ENCODE measurements around the gene SEMA4A.

- no peak for TF ChIP-seq HNF4G (IDR thresholded peaks at IDR 0.05)
- no peak for TF ChIP-seq CTCF (IDR thresholded peaks at IDR 0.05; ENCODE audit: low read depth, low read length, missing input control)
- TF ChIP-seq MAX (IDR thresholded peaks at IDR 0.05), result no peak
- TF ChIP-seq RAD21 (IDR thresholded peaks at IDR 0.05), result no peak
- TF ChIP-seq EGR1 (IDR thresholded peaks at IDR 0.05; ENCODE audit: low read depth in 2 of 2), result no peak
- TF ChIP-seq ATF3 (IDR thresholded peaks at IDR 0.05), result no peak
- no peak for TF ChIP-seq RXRA (IDR thresholded peaks at IDR 0.05)
- TF ChIP-seq SP1 (IDR thresholded peaks at IDR 0.05), result no peak
Observed at GRCh38 chr1:156153362-156153761, at the start of gene SEMA4A.
